K562 (cell line): ENCODE data around the gene TTC9B. TPM values are rescaled to one million over a fixed set of nuclear protein-coding genes. Genes with fewer than 3 reads are reported as not detected.
A peak's percentile ranks its signal among the peaks of the same experiment; 100 is the strongest.

Experiments
- CCNT2 ChIP-seq: IDR thresholded peaks from 2 replicates; pipeline ENCODE4 v1.6.1; 2011; ENCODE audit warnings: borderline replicate concordance, low read depth, mild to moderate bottlenecking, moderate library complexity, mixed read lengths, low read length; ENCODE audit not compliant: insufficient read length; ENCODE audit errors: extremely low read depth
- HCFC1 ChIP-seq: IDR thresholded peaks from 2 replicates; pipeline ENCODE4 v1.6.1; 2012; ENCODE audit warnings: low read depth, low read length, improper control_type of control experiment
- HDAC2 ChIP-seq: fragments of 450-650 bp; IDR thresholded peaks from 2 replicates; pipeline ENCODE4 v1.6.1; 2016; ENCODE audit warnings: mild to moderate bottlenecking
- MAZ ChIP-seq, 2 experiments: fragments of 450-650 bp in 1 of 2; sonication (generic) in 1 of 2; formaldehyde crosslinking; IDR thresholded peaks in 1 of 2; conservative IDR thresholded peaks in 1 of 2; 2 replicates each; pipeline versions ENCODE4 v1.4.0 to v1.5.0; 2020; ENCODE audit warnings: mild to moderate bottlenecking in 1 of 2, missing genetic modification reagents in 1 of 2
- MTA3 ChIP-seq: fragments of 450-650 bp; formaldehyde crosslinking; IDR thresholded peaks from 2 replicates; pipeline ENCODE4 v1.6.1; 2017; ENCODE audit warnings: mild to moderate bottlenecking, borderline replicate concordance
- NR2C2 ChIP-seq, 2 experiments: fragments of 200-800 bp in 1 of 2; sonication (Bioruptor generic) in 1 of 2; sonication (generic) in 1 of 2; formaldehyde crosslinking in 1 of 2; IDR thresholded peaks; 2 replicates each; pipeline versions ENCODE4 v1.6.1 to v1.8.0; 2016 to 2022; ENCODE audit warnings: mild to moderate bottlenecking in 1 of 2, missing compliant biosample characterization in 1 of 2, missing genetic modification characterization in 1 of 2, missing genetic modification reagents in 1 of 2
- NRF1 ChIP-seq, 2 experiments: fragments of 450-650 bp; IDR thresholded peaks in 1 of 2; conservative IDR thresholded peaks in 1 of 2; 2 replicates each; pipeline ENCODE4 v1.6.1; 2014; ENCODE audit warnings: mild to moderate bottlenecking in 2 of 2
- YY1 ChIP-seq, 3 experiments: IDR thresholded peaks; 2 replicates each; pipeline ENCODE4 v1.6.1; 2011; ENCODE audit warnings: low read length in 2 of 3, mild to moderate bottlenecking in 2 of 3, moderate library complexity in 2 of 3, borderline replicate concordance in 1 of 3, control low read depth in 1 of 3, low read depth in 1 of 3; ENCODE audit not compliant: insufficient read depth in 3 of 3, insufficient replicate concordance in 2 of 3, control insufficient read depth in 1 of 3, insufficient read length in 1 of 3; ENCODE audit errors: extremely low read depth in 1 of 3
- polyA plus RNA-seq, 8 experiments: library from polyadenylated mRNA; depleted of rRNA in 4 of 8; stranded (reverse) in 5 of 8; unstranded in 3 of 8; fragments of >200 nt; fragmentation: Nextera tagmentation in 2 of 8; fragmentation: Illumina TruSeq in 1 of 8; extraction: Ambion mirVana in 2 of 8; extraction: Trizol in 1 of 8; gene quantifications; 2 replicates each; pipeline versions ENCODE4 v1.2.1 to v1.2.3, GENCODE V29; 2011 to 2014; ENCODE audit warnings: inconsistent platforms in 1 of 8, missing spikeins in 1 of 8
- total RNA-seq, 7 experiments: library from RNA; depleted of rRNA in 6 of 7; stranded (reverse); fragments of >200 nt in 6 of 7; fragmentation: Illumina TruSeq in 2 of 7; extraction: Trizol in 2 of 7; gene quantifications; 2 replicates each; pipeline versions ENCODE4 v1.2.1 to v1.2.3, GENCODE V29; 2011 to 2021; ENCODE audit warnings: low replicate concordance in 1 of 7
- TF ChIP-seq, protein P1 (sequence below), 2 experiments: fragments of 450-650 bp; IDR thresholded peaks; 2 replicates each; pipeline ENCODE4 v1.6.1; 2018; ENCODE audit warnings: mild to moderate bottlenecking in 2 of 2, low read depth in 1 of 2; ENCODE audit not compliant: partially characterized antibody in 2 of 2
- TF ChIP-seq, protein P2 (sequence below), 2 experiments: fragments of 450-650 bp; formaldehyde crosslinking in 1 of 2; IDR thresholded peaks; 2 replicates each; pipeline versions ENCODE4 v1.4.0 to v1.6.1; 2014 to 2020; ENCODE audit warnings: mild to moderate bottlenecking in 2 of 2, borderline replicate concordance in 1 of 2, low read depth in 1 of 2

TTC9B gene
- total and polyA plus RNA-seq, 9 of the 15 experiments (the other 6 are each of a cell fraction or from before 2014, with no cell fraction given): 0.06 to 0.14 TPM; not detected in 7

DNA sequence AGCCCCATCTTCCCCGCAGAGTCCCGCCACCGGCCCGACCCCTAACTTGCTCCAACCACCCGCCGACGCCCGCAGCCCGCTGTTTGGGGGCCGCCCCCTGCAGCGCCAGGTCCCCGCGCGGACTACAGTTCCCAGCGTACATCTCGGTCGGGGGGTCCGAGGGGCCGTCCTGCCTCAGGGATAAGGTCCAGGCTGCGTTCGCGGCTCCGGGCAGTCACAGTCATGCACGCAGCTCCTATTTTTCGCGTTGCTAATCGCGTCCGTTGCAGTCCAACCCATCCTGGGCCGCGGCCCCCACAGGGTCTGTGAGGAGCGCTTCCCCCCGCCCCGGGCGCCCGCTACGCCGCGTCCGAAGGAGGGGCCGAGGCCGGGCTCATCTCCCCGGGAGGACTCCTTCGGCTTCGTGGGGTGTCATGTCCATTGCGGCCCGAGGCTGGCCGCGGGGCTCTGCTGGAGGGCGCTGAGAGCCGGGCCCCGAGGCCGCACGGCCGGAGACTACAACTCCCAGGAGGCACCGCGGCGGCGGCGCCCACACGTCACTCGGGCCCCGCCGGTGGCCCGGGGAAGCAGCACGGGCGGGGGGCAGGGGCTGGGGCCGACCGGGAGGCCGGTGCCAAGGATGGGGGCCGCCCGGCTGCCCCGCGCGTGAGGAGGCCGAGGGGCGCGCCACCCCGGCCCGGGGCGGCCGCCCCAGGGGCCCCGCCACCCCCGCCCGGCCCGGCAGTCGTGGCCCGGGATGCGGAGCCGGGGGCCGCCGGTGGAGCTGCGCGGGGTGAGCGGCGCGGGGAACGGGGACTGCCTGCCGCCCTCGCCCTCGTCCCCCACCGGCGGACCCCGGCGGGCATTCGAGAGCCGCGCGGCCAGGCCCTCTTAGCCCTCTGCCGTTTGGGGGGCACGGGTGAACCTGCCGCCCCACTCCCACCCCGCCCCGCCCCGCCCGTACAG, 27.0 kb downstream of the TTC9B start, which contains the start of gene MAP3K10 (continued):
- peak in 2 of 3 experiments; percentile 40 to 60 for TF ChIP-seq YY1 (IDR thresholded peaks at IDR 0.05; ENCODE audit: borderline replicate concordance in 1 of 3, control insufficient read depth in 1 of 3, extremely low read depth in 1 of 3, insufficient read depth in 3 of 3, insufficient read length in 1 of 3, insufficient replicate concordance in 2 of 3, low read depth in 1 of 3, low read length in 2 of 3)
- peak; percentile 90 for TF ChIP-seq HCFC1
- TF ChIP-seq, protein P1, sequence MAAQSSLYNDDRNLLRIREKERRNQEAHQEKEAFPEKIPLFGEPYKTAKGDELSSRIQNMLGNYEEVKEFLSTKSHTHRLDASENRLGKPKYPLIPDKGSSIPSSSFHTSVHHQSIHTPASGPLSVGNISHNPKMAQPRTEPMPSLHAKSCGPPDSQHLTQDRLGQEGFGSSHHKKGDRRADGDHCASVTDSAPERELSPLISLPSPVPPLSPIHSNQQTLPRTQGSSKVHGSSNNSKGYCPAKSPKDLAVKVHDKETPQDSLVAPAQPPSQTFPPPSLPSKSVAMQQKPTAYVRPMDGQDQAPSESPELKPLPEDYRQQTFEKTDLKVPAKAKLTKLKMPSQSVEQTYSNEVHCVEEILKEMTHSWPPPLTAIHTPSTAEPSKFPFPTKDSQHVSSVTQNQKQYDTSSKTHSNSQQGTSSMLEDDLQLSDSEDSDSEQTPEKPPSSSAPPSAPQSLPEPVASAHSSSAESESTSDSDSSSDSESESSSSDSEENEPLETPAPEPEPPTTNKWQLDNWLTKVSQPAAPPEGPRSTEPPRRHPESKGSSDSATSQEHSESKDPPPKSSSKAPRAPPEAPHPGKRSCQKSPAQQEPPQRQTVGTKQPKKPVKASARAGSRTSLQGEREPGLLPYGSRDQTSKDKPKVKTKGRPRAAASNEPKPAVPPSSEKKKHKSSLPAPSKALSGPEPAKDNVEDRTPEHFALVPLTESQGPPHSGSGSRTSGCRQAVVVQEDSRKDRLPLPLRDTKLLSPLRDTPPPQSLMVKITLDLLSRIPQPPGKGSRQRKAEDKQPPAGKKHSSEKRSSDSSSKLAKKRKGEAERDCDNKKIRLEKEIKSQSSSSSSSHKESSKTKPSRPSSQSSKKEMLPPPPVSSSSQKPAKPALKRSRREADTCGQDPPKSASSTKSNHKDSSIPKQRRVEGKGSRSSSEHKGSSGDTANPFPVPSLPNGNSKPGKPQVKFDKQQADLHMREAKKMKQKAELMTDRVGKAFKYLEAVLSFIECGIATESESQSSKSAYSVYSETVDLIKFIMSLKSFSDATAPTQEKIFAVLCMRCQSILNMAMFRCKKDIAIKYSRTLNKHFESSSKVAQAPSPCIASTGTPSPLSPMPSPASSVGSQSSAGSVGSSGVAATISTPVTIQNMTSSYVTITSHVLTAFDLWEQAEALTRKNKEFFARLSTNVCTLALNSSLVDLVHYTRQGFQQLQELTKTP (IDR thresholded peaks at IDR 0.05; ENCODE audit: low read depth in 1 of 2, partially characterized antibody in 2 of 2): peak in 1 of 2 experiments; percentile 91
- TF ChIP-seq HDAC2: 0 out of 2 replicates have a peak, but pooled peaks have one; percentile 39
- TF ChIP-seq CCNT2: peak; percentile 10
- TF ChIP-seq MTA3: peak; percentile 56; the same call in 1 of the 2 replicates
- TF ChIP-seq, protein P2, sequence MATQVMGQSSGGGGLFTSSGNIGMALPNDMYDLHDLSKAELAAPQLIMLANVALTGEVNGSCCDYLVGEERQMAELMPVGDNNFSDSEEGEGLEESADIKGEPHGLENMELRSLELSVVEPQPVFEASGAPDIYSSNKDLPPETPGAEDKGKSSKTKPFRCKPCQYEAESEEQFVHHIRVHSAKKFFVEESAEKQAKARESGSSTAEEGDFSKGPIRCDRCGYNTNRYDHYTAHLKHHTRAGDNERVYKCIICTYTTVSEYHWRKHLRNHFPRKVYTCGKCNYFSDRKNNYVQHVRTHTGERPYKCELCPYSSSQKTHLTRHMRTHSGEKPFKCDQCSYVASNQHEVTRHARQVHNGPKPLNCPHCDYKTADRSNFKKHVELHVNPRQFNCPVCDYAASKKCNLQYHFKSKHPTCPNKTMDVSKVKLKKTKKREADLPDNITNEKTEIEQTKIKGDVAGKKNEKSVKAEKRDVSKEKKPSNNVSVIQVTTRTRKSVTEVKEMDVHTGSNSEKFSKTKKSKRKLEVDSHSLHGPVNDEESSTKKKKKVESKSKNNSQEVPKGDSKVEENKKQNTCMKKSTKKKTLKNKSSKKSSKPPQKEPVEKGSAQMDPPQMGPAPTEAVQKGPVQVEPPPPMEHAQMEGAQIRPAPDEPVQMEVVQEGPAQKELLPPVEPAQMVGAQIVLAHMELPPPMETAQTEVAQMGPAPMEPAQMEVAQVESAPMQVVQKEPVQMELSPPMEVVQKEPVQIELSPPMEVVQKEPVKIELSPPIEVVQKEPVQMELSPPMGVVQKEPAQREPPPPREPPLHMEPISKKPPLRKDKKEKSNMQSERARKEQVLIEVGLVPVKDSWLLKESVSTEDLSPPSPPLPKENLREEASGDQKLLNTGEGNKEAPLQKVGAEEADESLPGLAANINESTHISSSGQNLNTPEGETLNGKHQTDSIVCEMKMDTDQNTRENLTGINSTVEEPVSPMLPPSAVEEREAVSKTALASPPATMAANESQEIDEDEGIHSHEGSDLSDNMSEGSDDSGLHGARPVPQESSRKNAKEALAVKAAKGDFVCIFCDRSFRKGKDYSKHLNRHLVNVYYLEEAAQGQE (IDR thresholded peaks at IDR 0.05; ENCODE audit: borderline replicate concordance): no peak
- TF ChIP-seq, protein P2 (CRISPR knock-in tag; IDR thresholded peaks at IDR 0.05; ENCODE audit: low read depth): 0 out of 2 replicates have a peak, but pooled peaks have one; percentile 74
- peak; percentile 72 to 83; a peak in 3 of 4 replicates for TF ChIP-seq MAZ (CRISPR knock-in tag; conservative IDR thresholded peaks at IDR 0.05 in 1 of 2, IDR thresholded peaks at IDR 0.05 in 1 of 2)
- TF ChIP-seq NRF1 (conservative IDR thresholded peaks at IDR 0.05 in 1 of 2, IDR thresholded peaks at IDR 0.05 in 1 of 2): peak; percentile 31 to 40; a peak in 2 of 4 replicates
- TF ChIP-seq NR2C2 (CRISPR knock-in tag; IDR thresholded peaks at IDR 0.05): no peak
- peak; percentile 70 for TF ChIP-seq NR2C2 (tag; IDR thresholded peaks at IDR 0.05)
